NT2/D1 (cell line): Measurements from ENCODE around the gene NKAPL.

Source experiments
- SUZ12 ChIP-seq: IDR thresholded peaks from 2 replicates; pipeline ENCODE4 v1.6.1; 2011; ENCODE audit not compliant: insufficient read length, insufficient read depth; ENCODE audit errors: extremely low read depth
- ZNF274 ChIP-seq: IDR thresholded peaks from 2 replicates; pipeline ENCODE4 v1.6.1; 2011; ENCODE audit warnings: mild to moderate bottlenecking, low read depth, low read length

GRCh38 chr6:28218312-28219248 lies 40.5 kb upstream of the NKAPL start:
- no peak for TF ChIP-seq ZNF274
- TF ChIP-seq SUZ12, result no peak
